GM20000 (cell line): Measurements from ENCODE around the gene PPP1R16B.

Source experiments
- DNase-seq: peaks from one replicate; pipeline ENCODE4 v3.0.0; 2012; ENCODE audit warnings: low spot score
- CTCF ChIP-seq: IDR thresholded peaks from 2 replicates; pipeline ENCODE4 v1.5.1; 2012; ENCODE audit warnings: mild to moderate bottlenecking, control low read depth; ENCODE audit errors: extremely low read depth, missing control alignments

The PPP1R16B gene

DNA sequence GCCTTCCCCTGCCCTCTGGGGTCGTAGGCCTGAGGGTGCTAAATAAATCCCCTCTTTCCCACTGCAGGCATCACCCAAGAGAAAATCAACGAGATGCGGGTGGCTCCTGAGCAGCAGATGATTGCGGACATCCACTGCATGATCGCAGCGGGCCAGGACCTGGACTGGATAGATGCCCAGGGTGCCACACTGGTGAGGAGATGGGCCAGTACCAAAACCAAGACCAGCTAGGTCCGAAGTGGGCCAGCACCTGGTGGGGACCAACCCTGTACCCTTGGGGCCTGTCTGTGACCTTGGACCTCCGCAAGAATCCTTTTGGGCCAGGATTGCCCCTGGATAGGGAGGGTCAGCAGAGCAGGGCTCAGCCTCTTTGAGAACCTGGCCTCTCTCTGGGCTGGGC is 97.1 kb downstream of the PPP1R16B start:
- no peak for TF ChIP-seq CTCF
- no peak for DNase-seq

DNA sequence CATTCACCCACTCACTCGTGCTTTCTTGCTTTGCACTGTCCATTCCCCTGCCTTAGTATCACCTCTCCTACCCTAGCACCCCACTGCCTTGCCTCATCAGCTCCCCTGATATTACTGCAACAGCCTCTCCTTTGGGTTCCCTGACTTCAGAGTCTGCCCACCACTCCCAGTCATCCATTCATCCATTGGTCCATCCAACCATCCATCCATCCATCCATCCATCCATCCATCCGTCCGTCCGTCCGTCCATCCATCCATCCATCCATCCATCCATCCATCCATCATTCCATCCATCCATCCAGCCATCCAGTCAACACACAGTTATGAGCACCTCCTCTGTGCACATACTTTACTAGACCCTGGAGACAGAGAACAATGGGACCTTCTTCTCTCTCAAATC is 97.8 kb downstream of the PPP1R16B start:
- no peak for TF ChIP-seq CTCF
- no peak for DNase-seq

GRCh38 chr20:38905375-38905774 is 99.9 kb downstream of the PPP1R16B start:
- DNase-seq = no peak
- no peak for TF ChIP-seq CTCF

DNA sequence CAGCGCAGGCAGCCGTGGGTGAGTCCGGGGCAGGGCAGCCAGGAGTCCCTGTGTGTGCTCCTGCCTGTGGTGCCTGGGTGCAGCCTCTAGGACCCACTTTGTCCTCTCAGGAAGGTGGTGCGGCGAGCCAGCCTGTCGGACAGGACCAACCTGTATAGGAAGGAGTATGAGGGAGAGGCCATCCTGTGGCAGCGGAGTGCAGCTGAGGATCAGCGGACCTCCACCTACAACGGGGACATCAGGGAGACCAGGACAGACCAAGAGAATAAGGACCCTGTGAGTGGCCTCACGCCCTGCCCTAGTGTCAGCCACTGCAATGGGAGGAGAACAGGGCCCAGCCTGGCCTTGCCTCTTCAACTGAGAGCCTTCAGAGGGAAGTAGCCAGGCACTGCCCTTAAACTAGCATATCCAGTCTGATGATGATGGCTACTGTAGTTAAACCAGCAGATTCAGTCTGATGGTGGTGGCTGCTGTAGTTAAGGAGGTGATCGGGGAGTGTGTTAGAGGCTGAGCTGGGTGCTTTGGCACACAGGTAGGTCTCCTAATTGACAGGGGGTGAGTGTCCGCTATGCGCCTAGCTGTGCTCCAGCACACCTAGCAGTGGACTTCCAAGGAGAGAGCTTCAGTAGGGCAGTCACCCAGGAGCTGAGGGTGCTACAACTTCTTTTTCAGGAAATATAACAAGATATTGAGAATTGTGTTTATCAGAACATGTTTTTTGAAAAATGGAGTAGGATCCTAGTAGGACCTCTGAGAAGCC is 102.6 kb downstream of the PPP1R16B start:
- DNase-seq = no peak

GRCh38 chr20:38915355-38915754 is 109.9 kb downstream of the PPP1R16B start:
- DNase-seq = no peak
- TF ChIP-seq CTCF = no peak

More for the DNA sequence above, 102.6 kb downstream of the PPP1R16B start:
- TF ChIP-seq CTCF = no peak

GRCh38 chr20:38917657-38918056 is 112.2 kb downstream of the PPP1R16B start:
- TF ChIP-seq CTCF = no peak

GRCh38 chr20:38918172-38918571 is 112.7 kb downstream of the PPP1R16B start:
- no peak for TF ChIP-seq CTCF
- no peak for DNase-seq

More at GRCh38 chr20:38917657-38918056, 112.2 kb downstream of the PPP1R16B start:
- DNase-seq = no peak
